SJCRH30 (cell line): ENCODE results near the gene GOLM1. TPM values are rescaled to one million over a fixed set of nuclear protein-coding genes. Genes with fewer than 3 reads are reported as not detected.
"Not testable (repeated sequence)": the region's sequence is repeated elsewhere in the genome, so short reads cannot be mapped to it uniquely, and the experiment has no call there.

ENCODE experiments used
- DNase-seq, 2 experiments: peaks; one replicate each; pipeline ENCODE4 v3.0.0-alpha.2; 2015 to 2020
- H3K27ac ChIP-seq: fragments of 250-450 bp; sonication (Bioruptor Pico); 2 replicates; pipeline ENCODE4 v1.5.1; 2020; ENCODE audit warnings: mild to moderate bottlenecking, moderate library complexity
- H3K27me3 ChIP-seq: fragments of 250-450 bp; sonication (Bioruptor Pico); 2 replicates; pipeline ENCODE4 v1.5.1; 2020; ENCODE audit warnings: mild to moderate bottlenecking, moderate library complexity
- H3K36me3 ChIP-seq: fragments of 250-450 bp; sonication (Bioruptor Pico); 2 replicates; pipeline ENCODE4 v1.5.1; 2020; ENCODE audit warnings: mild to moderate bottlenecking, moderate library complexity
- H3K4me1 ChIP-seq: fragments of 250-450 bp; sonication (Bioruptor Pico); 2 replicates; pipeline ENCODE4 v1.5.1; 2020; ENCODE audit warnings: mild to moderate bottlenecking, moderate library complexity
- H3K4me3 ChIP-seq: fragments of 250-450 bp; sonication (Bioruptor Pico); 2 replicates; pipeline ENCODE4 v1.5.1; 2020; ENCODE audit warnings: mild to moderate bottlenecking, moderate library complexity
- H3K9me3 ChIP-seq: fragments of 250-450 bp; sonication (Bioruptor Pico); replicated peaks from 2 replicates; pipeline ENCODE4 v1.5.1; 2020; ENCODE audit warnings: mild to moderate bottlenecking, moderate library complexity
- total RNA-seq: library from RNA; depleted of rRNA; stranded (reverse); fragments of >200 nt; shearing (Covaris generic); gene quantifications from 2 replicates; pipeline ENCODE4 v1.2.3, GENCODE V29; 2014

GOLM1 gene
- total RNA-seq, 1 experiment from 2014 or later = 120 TPM

GRCh38 chr9:86069206-86069869 lies 30.0 kb downstream of the GOLM1 start:
- Histone ChIP-seq H3K27ac (no peak overlapping the region), H3K36me3 (peaks cover 15% of the 10 kb centered on the region), H3K4me1 (no peaks in the 10 kb centered on the region), H3K4me3 (no peak overlapping the region), H3K27me3 (no peaks in the 10 kb centered on the region), H3K9me3 (no peaks in the 10 kb centered on the region)
- DNase-seq = no peak

- no peaks in the 10 kb centered on the region for H3K27me3 ChIP-seq
- H3K4me1 ChIP-seq = no peaks in the 10 kb centered on the region
- H3K9me3 ChIP-seq = no peaks in the 10 kb centered on the region
- no peak overlapping the region for H3K27ac ChIP-seq
- no peak overlapping the region for H3K4me3 ChIP-seq
- H3K36me3 ChIP-seq = peaks cover 5% of the 10 kb centered on the region
- peak in 1 of 2 experiments; percentile 45 for DNase-seq
These were observed 35.1 kb downstream of the GOLM1 start for GRCh38 chr9:86064220-86064619.

DNA sequence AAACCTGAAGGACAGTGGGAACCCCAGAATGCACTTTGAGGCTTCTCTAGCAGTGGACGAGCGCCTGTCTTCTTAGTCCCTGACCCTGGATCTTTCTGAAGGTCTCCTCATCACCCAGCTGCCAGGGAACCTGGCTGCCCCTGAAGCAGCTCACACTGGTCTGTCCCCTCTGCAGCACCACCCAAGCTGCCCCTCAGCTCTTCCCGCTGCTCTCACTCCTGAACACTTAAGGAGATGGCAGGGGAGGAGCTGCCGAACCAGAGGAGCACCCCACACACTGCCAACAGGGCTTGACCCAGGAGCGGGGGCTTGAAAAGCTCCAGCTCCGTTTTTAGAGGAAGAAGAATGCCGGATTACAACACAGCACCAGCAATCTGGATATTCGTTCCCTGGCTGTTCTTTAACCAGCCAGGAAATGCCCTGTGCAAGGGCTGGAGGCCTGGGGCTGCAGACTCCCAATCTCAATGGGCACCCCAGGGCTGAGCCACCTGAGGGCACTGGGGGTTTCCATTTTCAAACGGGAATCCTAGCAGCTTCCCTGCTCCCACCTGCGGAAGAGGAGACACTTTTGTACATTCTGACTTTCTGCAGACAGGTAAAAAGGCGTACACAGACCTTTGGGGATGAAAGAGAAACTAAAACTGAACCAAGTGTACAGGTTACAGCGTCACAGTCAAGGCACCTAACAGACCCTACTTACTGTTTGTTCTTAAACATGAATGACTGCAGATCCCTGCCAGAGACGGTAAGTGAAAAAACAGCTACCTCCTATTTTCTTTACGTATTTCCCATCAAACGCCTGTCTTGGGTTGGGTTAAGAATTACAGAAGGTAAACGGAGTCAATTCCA lies 36.3 kb downstream of the GOLM1 start:
- H3K27ac ChIP-seq = no peak overlapping the region
- no peaks in the 10 kb centered on the region for H3K4me1 ChIP-seq
- H3K27me3 ChIP-seq = no peaks in the 10 kb centered on the region
- H3K9me3 ChIP-seq = no peaks in the 10 kb centered on the region
- no peak overlapping the region for H3K4me3 ChIP-seq
- peaks cover 9% of the 10 kb centered on the region for H3K36me3 ChIP-seq
- DNase-seq = no peak

- Histone ChIP-seq H3K27me3 (no peaks in the 10 kb centered on the region), H3K4me1 (no peaks in the 10 kb centered on the region), H3K9me3 (no peaks in the 10 kb centered on the region)
These were observed 37.2 kb downstream of the GOLM1 start for GRCh38 chr9:86061972-86062739.

GRCh38 chr9:86057491-86057890 lies 41.9 kb downstream of the GOLM1 start:
- peaks cover 9% of the 10 kb centered on the region for H3K36me3 ChIP-seq
- no peaks in the 10 kb centered on the region for H3K4me1 ChIP-seq
- no peaks in the 10 kb centered on the region for H3K27me3 ChIP-seq
- H3K27ac ChIP-seq = no peak overlapping the region
- no peak for DNase-seq
- H3K9me3 ChIP-seq = no peaks in the 10 kb centered on the region
- H3K4me3 ChIP-seq = no peak overlapping the region

More at GRCh38 chr9:86061972-86062739, 37.2 kb downstream of the GOLM1 start:
- H3K36me3 ChIP-seq = peaks cover 9% of the 10 kb centered on the region
- H3K27ac ChIP-seq = no peak overlapping the region
- DNase-seq = no peak
- H3K4me3 ChIP-seq = no peak overlapping the region

- no peaks in the 10 kb centered on the region for H3K4me1 ChIP-seq
- H3K4me3 ChIP-seq = no peak overlapping the region
- no peak overlapping the region for H3K27ac ChIP-seq
These were observed 44.7 kb downstream of the GOLM1 start for GRCh38 chr9:86054695-86055094.

GRCh38 chr9:86052556-86053468 lies 46.5 kb downstream of the GOLM1 start:
- Histone ChIP-seq H3K9me3 (0 out of 2 replicates have a peak, but pooled peaks cover 3% of the 10 kb centered on the region), H3K27me3 (no peaks in the 10 kb centered on the region), H3K36me3 (peaks cover 5% of the 10 kb centered on the region; the same call in 1 of the 2 replicates), H3K4me1 (peaks cover 5% of the 10 kb centered on the region; the same call in 1 of the 2 replicates), H3K4me3 (no peak overlapping the region), H3K27ac (no peak overlapping the region)
- DNase-seq = no peak

More at GRCh38 chr9:86054695-86055094, 44.7 kb downstream of the GOLM1 start:
- no peak for DNase-seq
- H3K9me3 ChIP-seq = no peaks in the 10 kb centered on the region
- peaks cover 9% of the 10 kb centered on the region; the same call in 1 of the 2 replicates for H3K36me3 ChIP-seq
- H3K27me3 ChIP-seq = no peaks in the 10 kb centered on the region

DNA sequence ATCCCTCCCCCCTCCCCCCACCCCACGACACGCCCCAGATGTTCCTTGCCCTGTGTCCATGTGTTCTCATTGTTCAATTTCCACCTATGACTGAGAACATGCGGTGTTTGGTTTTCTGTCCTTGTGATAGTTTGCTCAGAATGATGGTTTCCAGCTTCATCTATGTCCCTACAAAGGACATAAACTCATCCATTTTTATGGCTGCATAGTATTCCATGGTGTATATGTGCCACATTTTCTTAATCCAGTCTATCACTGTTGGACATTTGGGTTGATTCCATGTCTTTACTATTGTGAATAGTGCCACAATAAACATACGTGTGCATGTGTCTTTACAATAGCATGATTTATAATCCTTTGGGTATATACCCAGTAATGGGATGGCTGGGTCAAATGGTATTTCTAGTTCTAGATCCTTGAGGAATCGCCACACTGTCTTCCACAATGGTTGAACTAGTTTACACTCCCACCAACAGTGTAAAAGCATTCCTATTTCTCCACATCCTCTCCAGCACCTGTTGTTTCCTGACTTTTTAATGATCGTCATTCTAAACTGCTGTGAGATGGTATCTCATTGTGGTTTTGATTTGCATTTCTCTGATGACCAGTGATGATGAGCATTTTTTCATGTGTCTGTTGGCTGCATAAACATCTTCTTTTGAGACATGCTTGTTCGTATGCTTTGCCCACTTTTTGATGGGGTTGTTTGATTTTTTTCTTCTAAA lies 51.2 kb downstream of the GOLM1 start:
- peak in 1 of 2 experiments; percentile 31 for DNase-seq
- H3K4me3 ChIP-seq, H3K9me3 ChIP-seq, H3K36me3 ChIP-seq, H3K27me3 ChIP-seq, H3K27ac ChIP-seq: not testable (repeated sequence)
- peaks cover 21% of the 10 kb centered on the region for H3K4me1 ChIP-seq

DNA sequence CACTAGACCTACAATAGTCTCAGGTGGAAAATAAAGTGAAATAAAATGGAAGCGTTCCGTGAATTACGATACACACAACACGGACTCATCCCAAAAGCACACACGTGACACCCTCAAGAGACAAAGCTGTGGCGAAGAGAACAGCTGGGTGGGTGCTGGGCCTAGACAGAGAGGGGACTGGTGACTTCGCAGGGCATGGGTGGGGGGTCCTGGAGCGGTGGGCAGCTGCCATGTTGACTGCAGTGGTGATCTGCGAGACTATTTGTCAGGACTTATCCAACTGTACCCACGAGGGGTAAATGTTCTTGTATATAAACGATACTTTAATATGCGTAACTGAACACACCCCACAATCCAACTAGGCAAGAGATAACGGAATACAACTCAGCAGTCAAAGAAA lies 52.0 kb downstream of the GOLM1 start:
- Histone ChIP-seq H3K27me3 (no peaks in the 10 kb centered on the region), H3K36me3 (peaks cover 10% of the 10 kb centered on the region)

GRCh38 chr9:86046930-86047341 lies 52.4 kb downstream of the GOLM1 start:
- H3K9me3 ChIP-seq = 0 out of 2 replicates have a peak, but pooled peaks cover 3% of the 10 kb centered on the region
- H3K27me3 ChIP-seq = no peaks in the 10 kb centered on the region
- DNase-seq = no peak
- peak overlapping the region; percentile 16; the same call in 1 of the 2 replicates for H3K27ac ChIP-seq
- H3K4me1 ChIP-seq = peaks cover 21% of the 10 kb centered on the region
- no peak overlapping the region for H3K4me3 ChIP-seq
- H3K36me3 ChIP-seq = peaks cover 13% of the 10 kb centered on the region

More for the DNA sequence above, 52.0 kb downstream of the GOLM1 start:
- H3K27ac ChIP-seq = peak overlapping the region; percentile 16; the same call in 1 of the 2 replicates
- 0 out of 2 replicates have a peak, but pooled peaks cover 3% of the 10 kb centered on the region for H3K9me3 ChIP-seq
- DNase-seq = no peak
- H3K4me3 ChIP-seq = no peak overlapping the region
- H3K4me1 ChIP-seq = peaks cover 21% of the 10 kb centered on the region

DNA sequence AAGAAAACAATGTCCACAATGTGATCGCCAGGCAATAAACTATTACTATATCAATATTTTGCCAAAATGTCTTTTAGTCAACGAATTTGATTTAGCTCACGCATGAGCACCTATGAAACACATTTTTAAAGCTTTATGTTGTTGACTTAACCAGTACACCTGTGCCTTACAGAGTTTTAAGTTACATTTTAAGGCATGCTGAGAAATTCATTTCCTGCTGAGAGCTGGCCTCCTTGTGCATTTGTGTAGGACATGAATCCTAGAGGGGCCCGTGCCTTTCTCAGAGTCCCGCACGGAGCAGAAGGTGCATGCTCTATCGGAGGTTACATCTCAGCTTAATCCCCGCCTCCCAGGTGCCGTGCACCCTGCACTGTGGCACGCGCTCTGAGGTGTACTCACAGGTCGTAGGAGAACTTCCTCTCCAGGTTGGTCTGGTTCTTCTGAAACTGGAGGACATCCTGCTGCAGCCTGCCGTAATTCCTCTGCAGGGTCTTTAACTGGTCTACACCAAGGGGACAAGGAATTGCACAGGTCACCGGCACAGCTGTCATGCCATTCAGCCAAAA lies 53.2 kb downstream of the GOLM1 start:
- 0 out of 2 replicates have a peak, but pooled peaks cover 3% of the 10 kb centered on the region for H3K9me3 ChIP-seq
- no peaks in the 10 kb centered on the region for H3K27me3 ChIP-seq
- H3K27ac ChIP-seq = no peak overlapping the region
- peak in 1 of 2 experiments; percentile 24 for DNase-seq
- peaks cover 21% of the 10 kb centered on the region for H3K4me1 ChIP-seq
- no peak overlapping the region for H3K4me3 ChIP-seq
- H3K36me3 ChIP-seq = peaks cover 13% of the 10 kb centered on the region

DNA sequence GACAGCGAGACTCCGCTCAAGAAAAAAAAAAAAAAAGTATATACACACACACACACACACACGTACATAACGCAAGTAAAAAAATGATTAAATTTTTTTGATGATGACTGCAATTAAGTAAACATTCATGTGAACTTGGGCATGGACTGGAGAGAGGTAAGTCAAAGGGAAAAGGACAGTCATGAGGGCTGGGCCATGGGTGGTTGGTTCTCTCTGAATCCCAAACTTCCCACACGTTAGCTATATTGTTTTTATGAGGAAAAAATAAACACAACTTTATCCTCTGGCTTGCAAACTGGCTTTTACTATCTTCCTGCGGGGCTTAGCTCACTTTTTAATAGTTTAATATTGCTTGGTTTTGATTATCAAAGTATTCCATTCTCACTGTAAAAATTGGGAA lies 53.7 kb downstream of the GOLM1 start:
- no peak for DNase-seq
- Histone ChIP-seq H3K4me1 (peaks cover 21% of the 10 kb centered on the region), H3K27me3 (no peaks in the 10 kb centered on the region), H3K4me3 (no peak overlapping the region), H3K27ac (no peak overlapping the region), H3K36me3 (peaks cover 14% of the 10 kb centered on the region), H3K9me3 (0 out of 2 replicates have a peak, but pooled peaks cover 3% of the 10 kb centered on the region)

DNA sequence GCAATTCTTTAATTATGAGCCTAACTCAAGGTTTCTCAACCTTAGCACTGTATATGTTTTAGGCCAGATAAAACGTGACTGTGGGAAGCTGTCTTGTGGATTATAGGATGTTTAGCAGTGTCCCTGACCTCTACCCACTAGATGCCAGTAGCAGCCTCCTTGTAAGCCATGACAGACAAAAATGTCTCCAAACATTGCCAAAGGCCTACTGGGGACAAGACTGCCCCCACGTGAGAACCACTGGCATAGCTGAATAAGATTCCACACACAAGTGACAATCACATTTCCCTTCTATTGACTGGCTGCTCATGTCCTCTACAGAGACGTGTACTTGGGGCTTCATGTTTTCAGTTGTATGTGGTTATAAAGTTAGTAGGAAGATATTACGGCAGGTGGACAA lies 55.4 kb downstream of the GOLM1 start:
- DNase-seq = no peak

More for the DNA sequence above, 55.4 kb downstream of the GOLM1 start:
- H3K9me3 ChIP-seq = no peaks in the 10 kb centered on the region
- no peak overlapping the region for H3K4me3 ChIP-seq
- H3K27me3 ChIP-seq = no peaks in the 10 kb centered on the region
- peaks cover 27% of the 10 kb centered on the region for H3K36me3 ChIP-seq
- peaks cover 21% of the 10 kb centered on the region for H3K4me1 ChIP-seq
- H3K27ac ChIP-seq = no peak overlapping the region
